Stimulated activated CD4-positive, alpha-beta T cell treated with anti-CD3 and anti-CD28 coated beads, TNF-alpha, amount 100 ng/mL, for 1 hour (primary cell): ENCODE measurements around the gene GATA2.

ENCODE experiments used
- DNase-seq, 3 donors: peaks; one replicate each; pipeline ENCODE4 v3.0.0-alpha.2; 2020; ENCODE audit warnings: low read depth in 3 of 3, low spot score in 1 of 3

Gene GATA2

GRCh38 chr3:128457937-128458336 is 35.1 kb downstream of the GATA2 start:
- no peak for DNase-seq

GRCh38 chr3:128456776-128457715 is 36.0 kb downstream of the GATA2 start:
- DNase-seq = no peak

DNA sequence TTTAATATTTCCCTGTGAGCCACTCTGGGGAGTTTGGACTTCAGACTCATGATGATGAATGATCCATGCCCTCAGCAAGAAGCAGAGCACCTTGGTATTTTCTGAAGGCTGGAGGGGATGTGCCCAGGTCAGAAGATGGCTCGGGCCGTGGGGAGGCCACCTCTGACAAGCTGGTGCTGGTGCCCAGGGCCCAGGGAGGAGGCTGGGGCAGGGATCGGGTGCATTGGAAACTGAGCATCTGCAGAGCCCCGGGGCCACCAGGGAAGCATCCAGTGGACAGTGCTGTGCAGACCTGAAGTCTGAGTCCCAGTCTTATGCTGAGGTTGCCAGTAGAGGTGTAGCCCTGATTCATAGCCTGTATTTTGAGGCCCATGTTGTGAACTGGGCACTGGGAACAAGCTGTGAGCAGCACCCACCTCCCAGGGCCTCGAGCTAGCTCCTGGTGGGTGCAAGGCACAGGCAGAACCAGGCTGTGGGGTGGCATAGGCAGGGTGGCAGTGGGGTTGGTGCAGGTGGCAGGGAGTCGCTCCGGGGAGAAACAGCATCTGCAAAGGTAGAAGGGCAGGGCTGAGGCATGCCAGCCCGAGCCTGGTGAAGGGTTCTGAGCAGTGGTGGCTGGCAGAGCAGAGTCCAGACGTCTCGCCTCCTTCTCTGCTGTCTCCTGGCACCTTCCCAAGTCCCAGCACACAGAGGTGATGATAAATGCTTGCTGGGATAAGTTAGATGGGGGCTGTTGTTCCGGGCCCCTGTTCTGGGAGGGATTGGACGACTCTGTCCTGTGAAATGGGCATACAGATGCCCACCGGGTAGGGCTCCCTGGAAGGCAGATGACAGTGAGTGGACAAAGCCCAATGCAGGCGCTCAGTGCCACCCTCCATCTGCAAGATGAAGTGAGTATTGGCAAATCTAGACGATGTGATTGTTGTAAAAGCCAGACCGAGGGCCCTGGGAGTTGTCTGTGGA is 36.9 kb downstream of the GATA2 start:
- DNase-seq = no peak

DNA sequence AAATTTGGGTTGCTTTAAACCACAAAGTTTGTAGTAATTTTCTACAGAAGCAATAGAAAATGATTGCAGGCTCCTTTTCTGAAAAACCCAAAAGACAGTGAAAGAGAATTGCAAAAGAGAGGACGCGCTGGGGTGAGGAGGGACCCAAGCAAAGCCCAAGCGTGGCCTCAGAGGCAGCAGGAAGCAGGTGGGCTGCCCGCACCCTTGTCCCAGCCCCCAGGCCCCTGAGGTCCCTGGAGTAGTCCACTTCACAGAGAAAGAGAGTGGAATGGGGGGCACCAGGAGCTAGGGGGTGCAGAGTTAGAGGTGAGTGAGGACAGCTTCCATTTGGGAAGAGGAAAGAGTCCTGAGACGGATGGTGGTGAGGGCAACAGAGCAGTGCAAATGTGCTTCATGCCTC is 37.9 kb downstream of the GATA2 start:
- no peak for DNase-seq

- DNase-seq = no peak
Observed at GRCh38 chr3:128454310-128454618, 38.7 kb downstream of the GATA2 start.

DNA sequence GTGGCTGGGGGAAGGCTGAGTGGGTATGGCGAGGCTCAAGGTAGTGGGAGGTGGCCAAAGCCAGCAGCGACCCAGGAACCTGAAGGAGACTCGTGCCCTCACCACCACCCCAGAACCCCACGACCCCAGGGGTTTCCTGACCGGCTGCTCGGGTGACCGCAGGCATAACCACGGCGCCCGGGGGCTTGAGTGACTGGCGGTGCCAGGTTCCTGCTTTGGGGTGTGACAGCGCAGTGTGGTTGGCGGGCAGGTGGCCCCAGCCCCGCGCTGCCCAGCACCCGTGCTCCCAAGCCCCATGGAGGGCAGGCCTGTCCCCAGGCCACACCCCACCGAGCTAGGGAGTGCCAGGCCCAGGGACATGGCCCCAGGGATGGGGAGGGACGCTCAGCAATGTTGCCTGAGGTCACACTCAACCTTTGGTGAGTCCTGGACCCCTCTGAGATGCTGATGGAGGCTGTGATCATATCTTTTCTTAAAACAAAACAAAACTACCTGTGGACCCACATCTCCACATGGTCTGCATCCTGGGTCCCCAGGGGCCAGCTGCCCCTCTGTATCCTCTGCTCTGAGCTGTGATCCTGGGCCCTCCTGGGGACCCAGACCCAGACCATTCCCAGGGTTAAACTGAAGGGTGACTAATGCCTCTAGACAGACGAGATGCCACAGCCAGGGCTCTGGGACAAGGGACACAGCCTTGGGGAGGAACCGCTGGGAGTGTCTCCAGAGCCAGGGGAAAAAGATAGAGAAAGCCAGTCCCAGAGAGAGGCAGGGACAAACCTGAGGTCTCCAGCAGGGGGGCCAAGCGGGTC is 39.3 kb downstream of the GATA2 start:
- DNase-seq = no peak

DNA sequence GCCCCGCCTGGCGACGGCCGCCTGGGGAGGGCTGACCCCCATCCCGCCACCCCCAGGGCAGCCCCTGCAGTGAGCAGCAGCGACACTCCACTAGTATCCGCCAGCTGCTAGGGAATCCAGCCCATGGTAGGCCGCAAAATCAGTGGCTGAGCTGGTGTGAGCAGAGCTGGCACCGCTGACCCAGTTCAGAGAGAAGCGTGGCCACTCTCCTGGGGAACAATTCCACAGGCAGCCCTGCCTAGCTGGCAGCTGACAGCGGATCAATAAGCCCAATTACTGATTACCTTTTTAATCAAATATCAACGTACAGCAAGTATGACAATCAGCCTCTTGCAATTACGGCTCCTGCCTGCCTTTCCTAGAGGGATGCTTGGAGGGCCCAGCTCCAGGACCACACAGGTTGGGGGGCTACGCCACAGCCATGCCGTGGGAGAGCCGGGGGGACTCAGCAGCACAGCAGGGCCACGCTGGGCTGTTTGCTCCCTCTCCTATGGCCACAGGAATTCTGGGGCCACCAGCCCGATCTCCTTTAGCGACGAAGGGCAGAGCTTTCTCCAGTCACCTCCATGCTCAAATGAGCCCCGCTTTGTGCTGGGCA is 40.2 kb downstream of the GATA2 start:
- DNase-seq = no peak

- DNase-seq = no peak
Observed at GRCh38 chr3:128452120-128452519, 40.9 kb downstream of the GATA2 start.

- DNase-seq = no peak
Observed at GRCh38 chr3:128449111-128449638, 43.8 kb downstream of the GATA2 start.

DNA sequence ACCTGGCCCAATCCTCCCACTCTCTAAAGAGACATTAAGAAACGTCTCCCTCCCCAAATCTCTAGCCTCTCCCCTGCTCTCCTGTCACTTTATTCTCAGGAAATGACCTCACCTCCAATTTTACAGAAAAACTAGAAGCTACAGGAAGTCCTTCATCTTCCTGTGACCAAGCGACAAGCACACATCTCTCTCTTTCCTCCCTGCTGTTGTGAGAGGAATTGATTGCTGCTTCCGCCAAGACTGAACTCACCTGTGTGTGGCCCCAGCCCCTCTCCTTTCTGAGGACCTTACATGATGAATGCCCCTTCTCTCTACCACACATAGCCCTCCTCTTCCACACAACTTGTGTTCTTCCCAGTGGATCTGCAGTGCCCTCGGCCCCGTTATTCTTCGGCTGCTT is 44.5 kb downstream of the GATA2 start:
- DNase-seq = no peak

DNA sequence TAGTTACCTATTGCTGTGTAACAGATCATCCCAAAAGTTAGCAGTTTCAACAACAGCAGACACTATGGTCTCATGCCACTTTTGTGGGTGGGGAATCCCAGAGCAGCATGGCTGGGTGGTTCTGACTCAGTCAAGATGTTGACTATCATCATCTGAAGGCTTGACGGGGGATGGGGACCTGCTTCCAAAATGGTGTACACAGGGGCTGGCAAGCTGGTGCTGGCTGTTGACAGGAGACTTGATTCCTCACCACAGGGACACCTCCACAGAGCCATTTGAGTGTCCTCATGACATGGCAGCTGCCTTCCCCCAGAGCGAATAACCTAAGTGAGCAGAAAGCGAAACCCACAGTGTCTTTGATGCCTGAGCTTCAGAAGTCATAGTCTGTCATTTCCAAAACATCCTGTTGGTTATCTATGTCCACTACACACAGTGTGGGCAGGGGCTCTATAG is 45.4 kb downstream of the GATA2 start:
- no peak for DNase-seq

DNA sequence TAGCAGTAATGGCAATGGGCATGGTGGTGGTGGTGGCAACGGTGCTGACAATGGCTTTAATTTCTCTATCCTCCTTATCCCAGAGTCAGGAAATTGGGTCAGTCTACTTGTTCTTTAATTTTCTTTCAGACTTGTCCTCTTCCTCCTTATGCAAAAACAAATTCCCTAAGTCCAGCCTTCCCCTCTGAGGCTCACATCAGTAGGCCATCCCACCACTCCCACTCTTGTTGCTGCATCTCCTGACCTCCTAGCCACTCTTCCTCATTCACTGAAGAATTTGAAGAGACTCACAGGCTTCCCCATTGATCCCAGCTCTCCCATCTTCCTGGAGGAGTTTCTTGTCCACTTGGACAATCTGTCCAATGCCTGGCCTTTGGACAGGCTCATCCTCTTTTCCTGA is 46.2 kb downstream of the GATA2 start:
- DNase-seq = no peak

GRCh38 chr3:128445357-128445756 is 47.6 kb downstream of the GATA2 start:
- no peak for DNase-seq

DNA sequence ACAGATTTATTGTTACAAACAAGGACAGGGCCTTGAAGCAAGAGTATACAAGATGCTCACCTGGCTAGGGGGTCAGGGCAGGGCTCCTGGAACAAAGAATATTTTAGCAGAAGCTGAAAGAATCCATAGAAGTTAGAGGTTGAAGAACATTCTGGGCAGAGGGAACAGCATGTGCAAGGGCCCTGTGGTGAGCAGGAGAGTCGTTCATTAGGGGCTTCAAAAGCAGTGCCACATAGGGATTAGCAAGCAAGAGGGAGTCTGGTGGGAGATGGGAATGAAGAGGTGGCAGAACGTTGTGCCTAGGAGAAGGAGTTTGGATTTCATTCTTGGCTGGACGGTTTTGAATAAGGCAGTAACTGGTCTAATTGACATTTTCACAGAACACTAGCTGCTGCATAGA is 49.2 kb downstream of the GATA2 start:
- no peak for DNase-seq

- no peak for DNase-seq
Observed at GRCh38 chr3:128442949-128443348, 50.1 kb downstream of the GATA2 start.

DNA sequence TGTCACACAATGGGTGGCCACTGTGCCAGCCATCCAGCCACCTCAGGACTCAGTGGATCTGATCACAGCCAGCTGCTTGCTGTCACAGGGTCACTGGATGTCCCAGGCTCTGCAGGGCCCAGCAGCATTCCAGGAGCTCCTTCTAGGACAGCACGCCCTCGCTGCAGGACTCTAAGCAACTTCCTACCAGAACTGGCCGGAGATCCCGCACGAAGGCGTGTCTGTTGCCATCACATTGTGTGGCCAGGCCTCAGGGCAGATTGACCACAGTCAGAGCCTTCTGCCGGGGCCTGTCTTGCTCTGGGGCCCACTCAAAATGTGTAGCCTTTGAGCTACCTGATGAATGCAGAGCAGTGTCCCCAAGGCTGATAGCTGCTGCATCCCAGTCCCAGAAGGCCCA is 50.9 kb downstream of the GATA2 start:
- no peak for DNase-seq

GRCh38 chr3:128439226-128439625 is 53.8 kb downstream of the GATA2 start:
- DNase-seq = no peak

- no peak for DNase-seq
Observed at GRCh38 chr3:128438488-128439072, 54.4 kb downstream of the GATA2 start.

DNA sequence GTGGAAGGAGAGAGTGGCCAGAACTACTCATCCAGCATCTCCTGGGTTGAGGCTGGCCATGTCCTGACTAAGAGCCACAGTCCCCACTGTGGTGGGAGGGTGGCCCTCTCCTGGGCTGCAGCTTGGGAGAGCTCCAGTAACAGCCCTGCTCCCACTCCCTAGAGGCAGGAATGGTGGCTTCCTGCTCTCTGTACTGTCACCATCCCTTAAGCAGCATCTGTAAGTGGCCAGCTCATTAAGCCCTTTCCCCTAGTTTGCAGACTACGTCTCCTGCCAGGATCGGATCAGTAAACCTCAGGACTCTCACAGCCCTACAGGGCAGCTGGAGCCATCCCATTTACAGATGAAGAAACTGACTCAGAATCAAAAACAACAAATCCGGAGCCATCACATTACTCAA is 56.8 kb downstream of the GATA2 start:
- DNase-seq = no peak

DNA sequence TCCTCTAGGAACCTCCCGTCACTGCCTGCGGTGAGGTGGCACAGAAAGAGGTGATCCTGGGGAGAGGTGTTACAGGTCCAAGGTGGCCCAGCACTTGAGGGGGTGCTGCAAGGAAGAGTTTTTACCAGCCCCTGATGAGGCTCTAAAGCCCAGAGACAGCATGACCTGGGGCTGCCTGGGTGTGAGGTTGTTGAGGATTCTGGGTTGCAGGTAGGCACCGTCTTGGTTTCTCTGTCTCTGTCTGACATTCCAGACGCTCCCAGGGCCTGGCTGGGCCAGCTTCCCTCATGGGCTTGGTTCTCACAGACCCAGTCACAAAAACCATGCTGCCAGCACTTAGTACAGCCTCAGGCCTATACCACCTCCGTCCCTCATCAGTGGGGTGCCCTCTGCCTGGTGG is 57.4 kb downstream of the GATA2 start:
- DNase-seq = no peak
